GM12878 (cell line): Measurements from ENCODE around the gene POR. TPM values are rescaled to one million over a fixed set of nuclear protein-coding genes. Genes with fewer than 3 reads are reported as not detected.

Source experiments
- ATAC-seq: fragments of 200-7000 bp; cut with Tn5 transposase; 3 replicates; pipeline ENCODE4 v1.9.1; 2020; ENCODE audit warnings: mild to moderate bottlenecking, moderate library complexity
- BruUV-seq: library from RNA; stranded (reverse); fragments of 400-500 nt; replicated peaks from 2 replicates; lab custom pipeline; 2021; lab: Mats Ljungman, UMichigan
- CTCF ChIA-PET: fragments of 300-600 bp; sonication (Branson Sonifier 250); formaldehyde crosslinking; extraction: SDS; loops from one replicate; lab custom pipeline; 2021; ENCODE audit warnings: inconsistent platforms; lab: Yijun Ruan, JAX
- POLR2A ChIA-PET: fragments of 350-600 bp; formaldehyde crosslinking; extraction: SDS; loops from one replicate; lab custom pipeline; 2021; ENCODE audit warnings: inconsistent platforms; lab: Charles Lee
- RAD21 ChIA-PET: fragments of 300-600 bp; sonication (Branson Sonifier 250); formaldehyde crosslinking; loops from one replicate; lab custom pipeline; 2023; ENCODE audit warnings: antibody characterized with exemption; ENCODE audit not compliant: unreplicated experiment; lab: Charles Lee
- SMC1A ChIA-PET: fragments of 300-600 bp; sonication (Branson Sonifier 250); formaldehyde crosslinking; loops from one replicate; lab custom pipeline; 2023; ENCODE audit not compliant: unreplicated experiment, uncharacterized antibody; lab: Charles Lee
- DNase-seq: peaks from one replicate; pipeline ENCODE4 v3.0.0-alpha.2; 2011; ENCODE audit warnings: low read depth, low spot score
- FAIRE-seq: peaks from 3 replicates; lab custom pipeline; 2011; peaks lifted over from hg19 to GRCh38; lab: Jason Lieb, UNC
- H2AFZ ChIP-seq: 2 replicates; pipeline ENCODE4 v1.6.0; 2011; ENCODE audit warnings: low read depth, low read length, control low read depth; ENCODE audit not compliant: control insufficient read depth
- H3K27ac ChIP-seq: 2 replicates; pipeline ENCODE4 v1.5.1; 2011; ENCODE audit warnings: control low read depth; ENCODE audit not compliant: control insufficient read depth, insufficient read depth
- H3K27me3 ChIP-seq, 2 experiments: replicated peaks in 1 of 2; 2 replicates each; pipeline versions ENCODE4 v1.6.0 to v1.6.1; 2011; ENCODE audit warnings: low read length in 1 of 2; ENCODE audit not compliant: control insufficient read depth in 2 of 2, insufficient read depth in 2 of 2
- H3K36me3 ChIP-seq, 2 experiments: 2 replicates each; pipeline ENCODE4 v1.5.1; 2011; ENCODE audit warnings: low read length in 1 of 2; ENCODE audit not compliant: control insufficient read depth in 2 of 2, insufficient read depth in 2 of 2
- H3K4me1 ChIP-seq: 2 replicates; pipeline ENCODE4 v1.6.1; 2011; ENCODE audit warnings: mild to moderate bottlenecking, low read length, moderate library complexity, mixed read lengths; ENCODE audit not compliant: control insufficient read depth, insufficient read depth
- H3K4me2 ChIP-seq: 2 replicates; pipeline ENCODE4 v1.6.0; 2011; ENCODE audit warnings: control low read depth; ENCODE audit not compliant: control insufficient read depth, insufficient read depth
- H3K4me3 ChIP-seq: fragments of 200-600 bp; sonication (generic); 2 replicates; pipeline ENCODE4 v1.5.1; 2016
- H3K79me2 ChIP-seq: 2 replicates; pipeline ENCODE4 v1.6.0; 2011; ENCODE audit warnings: low read length; ENCODE audit not compliant: control insufficient read depth, insufficient read depth
- H3K9ac ChIP-seq: 2 replicates; pipeline ENCODE4 v1.8.0; 2011; ENCODE audit warnings: low read length, control low read depth, mixed read lengths; ENCODE audit not compliant: control insufficient read depth, insufficient read depth
- H3K9me3 ChIP-seq: replicated peaks from 3 replicates; pipeline ENCODE4 v1.5.1; 2011; ENCODE audit warnings: mild to moderate bottlenecking, low read length; ENCODE audit not compliant: control insufficient read depth, insufficient read depth
- H4K20me1 ChIP-seq: 2 replicates; pipeline ENCODE4 v1.6.0; 2011; ENCODE audit not compliant: control insufficient read depth, insufficient read depth
- ATF7 ChIP-seq: fragments of 450-650 bp; IDR thresholded peaks from 2 replicates; pipeline ENCODE4 v1.6.1; 2016; ENCODE audit warnings: low read depth, mild to moderate bottlenecking
- CHD4 ChIP-seq: fragments of 200-600 bp; sonication (generic); IDR thresholded peaks from 2 replicates; pipeline ENCODE4 v1.6.1; 2016; ENCODE audit warnings: mild to moderate bottlenecking
- FOXM1 ChIP-seq: IDR thresholded peaks from 2 replicates; pipeline ENCODE4 v1.6.1; 2012; ENCODE audit warnings: low read depth, mild to moderate bottlenecking, inconsistent platforms, low read length, moderate library complexity
- HCFC1 ChIP-seq: fragments of 150-350 bp; IDR thresholded peaks from 2 replicates; pipeline ENCODE4 v1.6.1; 2014; ENCODE audit warnings: low read length
- NR2C1 ChIP-seq: fragments of 450-650 bp; IDR thresholded peaks from 2 replicates; pipeline ENCODE4 v1.6.1; 2017; ENCODE audit warnings: antibody characterized with exemption, mild to moderate bottlenecking, moderate library complexity
- NR2F1 ChIP-seq: fragments of 450-650 bp; conservative IDR thresholded peaks from 2 replicates; pipeline ENCODE4 v1.6.1; 2017; ENCODE audit warnings: mild to moderate bottlenecking
- PML ChIP-seq: IDR thresholded peaks from 2 replicates; pipeline ENCODE4 v1.6.1; 2012; ENCODE audit warnings: low read length, inconsistent platforms
- POLR2A ChIP-seq: IDR thresholded peaks from 2 replicates; pipeline ENCODE4 v1.6.1; 2011; ENCODE audit warnings: low read depth, mild to moderate bottlenecking, low read length
- RUNX3 ChIP-seq: IDR thresholded peaks from 2 replicates; pipeline ENCODE4 v1.6.1; 2012; ENCODE audit warnings: low read length, inconsistent platforms
- SRF ChIP-seq, 2 experiments: IDR thresholded peaks; 2 replicates each; pipeline ENCODE4 v1.6.1; 2011; ENCODE audit warnings: low read depth in 2 of 2, low read length in 2 of 2, mild to moderate bottlenecking in 1 of 2, moderate library complexity in 1 of 2
- SUPT20H ChIP-seq: IDR thresholded peaks from 2 replicates; pipeline ENCODE4 v1.6.1; 2011; ENCODE audit warnings: low read depth, mild to moderate bottlenecking, low read length, moderate library complexity, borderline replicate concordance; ENCODE audit not compliant: control insufficient read depth
- YY1 ChIP-seq: IDR thresholded peaks from 2 replicates; pipeline ENCODE4 v1.6.1; 2011; ENCODE audit warnings: low read depth, mild to moderate bottlenecking, low read length
- ZNF217 ChIP-seq: fragments of 450-650 bp; IDR thresholded peaks from 2 replicates; pipeline ENCODE4 v1.6.1; 2017; ENCODE audit warnings: antibody characterized with exemption, mild to moderate bottlenecking
- ZNF24 ChIP-seq: fragments of 450-650 bp; IDR thresholded peaks from 2 replicates; pipeline ENCODE4 v1.6.1; 2017; ENCODE audit warnings: antibody characterized with exemption, mild to moderate bottlenecking
- ZNF274 ChIP-seq: IDR thresholded peaks from one replicate; pipeline ENCODE4 v1.8.0; 2011; ENCODE audit not compliant: insufficient read length, insufficient read depth
- WGBS: methylation state at CpG from one replicate; pipeline ENCODE4 v1.1.6; 2016; ENCODE audit warnings: low lambda C conversion rate; ENCODE audit not compliant: insufficient replicate concordance, insufficient coverage; ENCODE audit errors: missing lambda C conversion rate; 5-methylcytosine and 5-hydroxymethylcytosine counted together
- in situ Hi-C: fragments of 300-500 bp; cut with MboI; formaldehyde crosslinking; loops from 9 replicates; pipeline ENCODE4 v1.14.3; 2018; ENCODE audit warnings: mixed read lengths
- intact Hi-C: fragments of 100-400 bp; cut with micrococcal nuclease; formaldehyde crosslinking; loops from one replicate; pipeline ENCODE4 v1.14.2; 2022; ENCODE audit not compliant: unreplicated experiment
- polyA plus RNA-seq, 11 experiments: library from polyadenylated mRNA; depleted of rRNA in 4 of 11; unstranded in 6 of 11; stranded (reverse) in 5 of 11; fragments of >200 nt; fragmentation: Nextera tagmentation in 4 of 11; fragmentation: Illumina TruSeq in 1 of 11; extraction: Ambion mirVana in 4 of 11; extraction: Trizol in 1 of 11; gene quantifications; 1 replicate in 1 of 11; 2 replicates in 10 of 11; pipeline versions ENCODE4 v1.2.1 to v1.2.3, GENCODE V29; 2011 to 2016; ENCODE audit warnings: inconsistent platforms in 2 of 11, missing spikeins in 2 of 11, low read depth in 1 of 11
- total RNA-seq, 4 experiments: library from RNA; depleted of rRNA in 3 of 4; stranded (reverse); fragments of >200 nt in 3 of 4; fragmentation: Illumina TruSeq in 1 of 4; extraction: Trizol in 1 of 4; gene quantifications; 2 replicates each; pipeline versions ENCODE4 v1.2.1 to v1.2.3, GENCODE V29; 2013 to 2021
- TF ChIP-seq, protein P1 (sequence below): IDR thresholded peaks from 2 replicates; pipeline ENCODE4 v1.6.1; 2011; ENCODE audit warnings: borderline replicate concordance, low read depth, mild to moderate bottlenecking, moderate library complexity, mixed read lengths, low read length; ENCODE audit not compliant: insufficient read depth; ENCODE audit errors: extremely low read length
- TF ChIP-seq, protein P2 (sequence below): fragments of 450-650 bp; IDR thresholded peaks from 2 replicates; pipeline ENCODE4 v1.6.1; 2017; ENCODE audit warnings: mild to moderate bottlenecking
- TF ChIP-seq, protein P3 (sequence below): fragments of 450-650 bp; IDR thresholded peaks from 2 replicates; pipeline ENCODE4 v1.6.1; 2016; ENCODE audit warnings: mild to moderate bottlenecking
- TF ChIP-seq, protein P4 (sequence below): fragments of 450-650 bp; IDR thresholded peaks from 2 replicates; pipeline ENCODE4 v1.6.1; 2017; ENCODE audit warnings: mild to moderate bottlenecking, moderate library complexity

Gene POR
- total and polyA plus RNA-seq, 10 of the 15 experiments (the other 5 are each of a cell fraction or from before 2014, with no cell fraction given) = 2.2 to 75.8 (median 35.9) TPM

DNA sequence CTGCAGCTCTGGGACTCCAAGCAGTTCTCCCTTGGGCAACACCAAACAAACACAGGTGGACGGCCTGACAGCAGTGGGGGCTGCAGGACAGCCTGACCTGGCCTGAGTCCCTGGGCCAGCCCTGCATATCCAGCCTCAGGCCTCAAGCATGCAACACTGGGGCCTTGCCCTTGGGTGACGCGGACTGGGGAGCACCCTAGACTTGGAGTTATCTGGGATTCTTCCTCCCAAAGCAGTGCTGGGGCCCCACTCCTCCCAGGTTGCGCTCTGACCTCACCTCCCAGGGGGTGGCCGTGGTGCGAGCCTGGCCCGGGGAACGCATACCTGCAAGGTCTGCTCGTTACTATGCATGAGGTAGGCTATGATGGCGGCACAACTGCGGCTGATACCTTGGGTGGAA lies 85.6 kb downstream of the POR start:
- TF ChIP-seq POLR2A (no peak), NR2C1 (no peak), FOXM1 (no peak), CHD4 (no peak), ZNF274 (no peak), PML (no peak), SUPT20H (no peak), ATF7 (no peak), ZNF217 (no peak), ZNF24 (no peak), HCFC1 (no peak), RUNX3 (no peak), NR2F1 (no peak), YY1 (no peak), SRF (IDR thresholded peaks at IDR 0.05; ENCODE audit: low read depth in 2 of 2, low read length in 2 of 2) (no peak)
- TF ChIP-seq, protein P1, sequence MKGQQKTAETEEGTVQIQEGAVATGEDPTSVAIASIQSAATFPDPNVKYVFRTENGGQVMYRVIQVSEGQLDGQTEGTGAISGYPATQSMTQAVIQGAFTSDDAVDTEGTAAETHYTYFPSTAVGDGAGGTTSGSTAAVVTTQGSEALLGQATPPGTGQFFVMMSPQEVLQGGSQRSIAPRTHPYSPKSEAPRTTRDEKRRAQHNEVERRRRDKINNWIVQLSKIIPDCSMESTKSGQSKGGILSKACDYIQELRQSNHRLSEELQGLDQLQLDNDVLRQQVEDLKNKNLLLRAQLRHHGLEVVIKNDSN = no peak
- TF ChIP-seq, protein P2, sequence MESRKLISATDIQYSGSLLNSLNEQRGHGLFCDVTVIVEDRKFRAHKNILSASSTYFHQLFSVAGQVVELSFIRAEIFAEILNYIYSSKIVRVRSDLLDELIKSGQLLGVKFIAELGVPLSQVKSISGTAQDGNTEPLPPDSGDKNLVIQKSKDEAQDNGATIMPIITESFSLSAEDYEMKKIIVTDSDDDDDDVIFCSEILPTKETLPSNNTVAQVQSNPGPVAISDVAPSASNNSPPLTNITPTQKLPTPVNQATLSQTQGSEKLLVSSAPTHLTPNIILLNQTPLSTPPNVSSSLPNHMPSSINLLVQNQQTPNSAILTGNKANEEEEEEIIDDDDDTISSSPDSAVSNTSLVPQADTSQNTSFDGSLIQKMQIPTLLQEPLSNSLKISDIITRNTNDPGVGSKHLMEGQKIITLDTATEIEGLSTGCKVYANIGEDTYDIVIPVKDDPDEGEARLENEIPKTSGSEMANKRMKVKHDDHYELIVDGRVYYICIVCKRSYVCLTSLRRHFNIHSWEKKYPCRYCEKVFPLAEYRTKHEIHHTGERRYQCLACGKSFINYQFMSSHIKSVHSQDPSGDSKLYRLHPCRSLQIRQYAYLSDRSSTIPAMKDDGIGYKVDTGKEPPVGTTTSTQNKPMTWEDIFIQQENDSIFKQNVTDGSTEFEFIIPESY = no peak
- TF ChIP-seq, protein P3, sequence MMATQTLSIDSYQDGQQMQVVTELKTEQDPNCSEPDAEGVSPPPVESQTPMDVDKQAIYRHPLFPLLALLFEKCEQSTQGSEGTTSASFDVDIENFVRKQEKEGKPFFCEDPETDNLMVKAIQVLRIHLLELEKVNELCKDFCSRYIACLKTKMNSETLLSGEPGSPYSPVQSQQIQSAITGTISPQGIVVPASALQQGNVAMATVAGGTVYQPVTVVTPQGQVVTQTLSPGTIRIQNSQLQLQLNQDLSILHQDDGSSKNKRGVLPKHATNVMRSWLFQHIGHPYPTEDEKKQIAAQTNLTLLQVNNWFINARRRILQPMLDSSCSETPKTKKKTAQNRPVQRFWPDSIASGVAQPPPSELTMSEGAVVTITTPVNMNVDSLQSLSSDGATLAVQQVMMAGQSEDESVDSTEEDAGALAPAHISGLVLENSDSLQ = no peak
- TF ChIP-seq, protein P4, sequence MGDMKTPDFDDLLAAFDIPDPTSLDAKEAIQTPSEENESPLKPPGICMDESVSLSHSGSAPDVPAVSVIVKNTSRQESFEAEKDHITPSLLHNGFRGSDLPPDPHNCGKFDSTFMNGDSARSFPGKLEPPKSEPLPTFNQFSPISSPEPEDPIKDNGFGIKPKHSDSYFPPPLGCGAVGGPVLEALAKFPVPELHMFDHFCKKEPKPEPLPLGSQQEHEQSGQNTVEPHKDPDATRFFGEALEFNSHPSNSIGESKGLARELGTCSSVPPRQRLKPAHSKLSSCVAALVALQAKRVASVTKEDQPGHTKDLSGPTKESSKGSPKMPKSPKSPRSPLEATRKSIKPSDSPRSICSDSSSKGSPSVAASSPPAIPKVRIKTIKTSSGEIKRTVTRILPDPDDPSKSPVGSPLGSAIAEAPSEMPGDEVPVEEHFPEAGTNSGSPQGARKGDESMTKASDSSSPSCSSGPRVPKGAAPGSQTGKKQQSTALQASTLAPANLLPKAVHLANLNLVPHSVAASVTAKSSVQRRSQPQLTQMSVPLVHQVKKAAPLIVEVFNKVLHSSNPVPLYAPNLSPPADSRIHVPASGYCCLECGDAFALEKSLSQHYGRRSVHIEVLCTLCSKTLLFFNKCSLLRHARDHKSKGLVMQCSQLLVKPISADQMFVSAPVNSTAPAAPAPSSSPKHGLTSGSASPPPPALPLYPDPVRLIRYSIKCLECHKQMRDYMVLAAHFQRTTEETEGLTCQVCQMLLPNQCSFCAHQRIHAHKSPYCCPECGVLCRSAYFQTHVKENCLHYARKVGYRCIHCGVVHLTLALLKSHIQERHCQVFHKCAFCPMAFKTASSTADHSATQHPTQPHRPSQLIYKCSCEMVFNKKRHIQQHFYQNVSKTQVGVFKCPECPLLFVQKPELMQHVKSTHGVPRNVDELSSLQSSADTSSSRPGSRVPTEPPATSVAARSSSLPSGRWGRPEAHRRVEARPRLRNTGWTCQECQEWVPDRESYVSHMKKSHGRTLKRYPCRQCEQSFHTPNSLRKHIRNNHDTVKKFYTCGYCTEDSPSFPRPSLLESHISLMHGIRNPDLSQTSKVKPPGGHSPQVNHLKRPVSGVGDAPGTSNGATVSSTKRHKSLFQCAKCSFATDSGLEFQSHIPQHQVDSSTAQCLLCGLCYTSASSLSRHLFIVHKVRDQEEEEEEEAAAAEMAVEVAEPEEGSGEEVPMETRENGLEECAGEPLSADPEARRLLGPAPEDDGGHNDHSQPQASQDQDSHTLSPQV = no peak
- TF ChIP-seq, all 136 proteins: peak for 0
- no peaks in the 10 kb centered on the region for H4K20me1 ChIP-seq
- SMC1A ChIA-PET = no interaction called here

More for the DNA sequence above, 85.6 kb downstream of the POR start:
- BruUV-seq = no TSS peak
- FAIRE-seq = no peak
- Histone ChIP-seq H3K36me3 (peaks cover 3 to 8% of the 10 kb centered on the region in 2 experiments; a peak in 2 of 4 replicates), H3K4me3 (no peak overlapping the region), H3K27ac (no peak overlapping the region), H3K79me2 (no peaks in the 10 kb centered on the region), H3K27me3 (no peaks in the 10 kb centered on the region), H3K9me3 (no peaks in the 10 kb centered on the region), H2AFZ (no peak overlapping the region), H3K4me1 (no peaks in the 10 kb centered on the region), H3K4me2 (no peak overlapping the region), H3K9ac (no peak overlapping the region)
- ChIA-PET CTCF (no interaction called here), RAD21 (no interaction called here), POLR2A (no interaction called here)
- ATAC-seq = no peak
- DNase-seq = no peak
- in situ Hi-C loops = no loop called here
- intact Hi-C loops = no loop called here
- 89% methylated on average over 11 of the region's 11 CpGs for WGBS
